Stimulated activated CD4-positive, alpha-beta T cell treated with anti-CD3 and anti-CD28 coated beads, Interleukin-12 subunit alpha, Interleukin-12 subunit beta, amount 100 ng/mL, for 48 hours (primary cell): ENCODE data around the gene ADD1.

Experiments used
- DNase-seq, 3 donors: peaks; one replicate each; pipeline ENCODE4 v3.0.0-alpha.2; 2020; ENCODE audit warnings: low read depth in 2 of 3, low spot score in 1 of 3

ADD1 gene, protein sequence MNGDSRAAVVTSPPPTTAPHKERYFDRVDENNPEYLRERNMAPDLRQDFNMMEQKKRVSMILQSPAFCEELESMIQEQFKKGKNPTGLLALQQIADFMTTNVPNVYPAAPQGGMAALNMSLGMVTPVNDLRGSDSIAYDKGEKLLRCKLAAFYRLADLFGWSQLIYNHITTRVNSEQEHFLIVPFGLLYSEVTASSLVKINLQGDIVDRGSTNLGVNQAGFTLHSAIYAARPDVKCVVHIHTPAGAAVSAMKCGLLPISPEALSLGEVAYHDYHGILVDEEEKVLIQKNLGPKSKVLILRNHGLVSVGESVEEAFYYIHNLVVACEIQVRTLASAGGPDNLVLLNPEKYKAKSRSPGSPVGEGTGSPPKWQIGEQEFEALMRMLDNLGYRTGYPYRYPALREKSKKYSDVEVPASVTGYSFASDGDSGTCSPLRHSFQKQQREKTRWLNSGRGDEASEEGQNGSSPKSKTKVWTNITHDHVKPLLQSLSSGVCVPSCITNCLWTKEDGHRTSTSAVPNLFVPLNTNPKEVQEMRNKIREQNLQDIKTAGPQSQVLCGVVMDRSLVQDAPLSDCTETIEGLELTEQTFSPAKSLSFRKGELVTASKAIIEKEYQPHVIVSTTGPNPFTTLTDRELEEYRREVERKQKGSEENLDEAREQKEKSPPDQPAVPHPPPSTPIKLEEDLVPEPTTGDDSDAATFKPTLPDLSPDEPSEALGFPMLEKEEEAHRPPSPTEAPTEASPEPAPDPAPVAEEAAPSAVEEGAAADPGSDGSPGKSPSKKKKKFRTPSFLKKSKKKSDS

DNA sequence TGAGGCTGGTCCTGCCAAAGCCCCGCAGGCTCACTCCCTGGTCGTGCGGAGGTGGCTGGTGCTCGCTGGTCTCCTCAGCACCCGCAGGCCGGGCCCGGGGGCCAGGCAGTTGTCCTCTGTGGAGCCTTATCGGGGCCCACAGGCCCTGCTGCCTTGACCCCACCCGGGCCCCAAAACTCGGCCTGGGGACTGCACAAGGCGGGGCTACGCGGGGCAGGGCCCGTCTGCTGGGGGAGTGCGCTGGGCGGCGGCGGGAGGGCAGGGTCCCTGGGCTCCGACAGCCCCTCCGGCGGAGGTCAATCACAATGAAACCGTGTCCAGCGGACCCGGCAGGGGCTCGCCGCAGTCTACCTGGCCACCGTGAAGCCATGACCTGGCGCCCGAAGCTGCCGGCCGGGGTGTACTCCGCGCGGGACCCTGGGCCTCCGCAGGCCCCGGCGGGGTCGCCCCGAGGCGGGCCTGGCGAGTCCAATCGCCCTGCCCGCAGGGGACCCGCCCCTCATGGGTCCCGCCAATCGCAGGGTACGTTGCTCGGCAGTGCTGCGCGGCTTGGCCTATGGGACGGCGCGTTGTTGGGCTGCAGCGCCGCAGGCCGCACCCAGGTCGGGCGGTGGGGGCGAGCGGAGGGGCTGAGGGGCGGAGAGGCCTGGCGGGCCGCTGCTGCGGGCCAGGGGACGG is at the start of gene ADD1:
ADD1 (plus strand) TSS at position 582 of the 678 bp plus-strand sequence. CDS start 32,072 bp downstream, outside the sequence.
- DNase-seq: peak; percentile 87 to 99 (median 92)

DNA sequence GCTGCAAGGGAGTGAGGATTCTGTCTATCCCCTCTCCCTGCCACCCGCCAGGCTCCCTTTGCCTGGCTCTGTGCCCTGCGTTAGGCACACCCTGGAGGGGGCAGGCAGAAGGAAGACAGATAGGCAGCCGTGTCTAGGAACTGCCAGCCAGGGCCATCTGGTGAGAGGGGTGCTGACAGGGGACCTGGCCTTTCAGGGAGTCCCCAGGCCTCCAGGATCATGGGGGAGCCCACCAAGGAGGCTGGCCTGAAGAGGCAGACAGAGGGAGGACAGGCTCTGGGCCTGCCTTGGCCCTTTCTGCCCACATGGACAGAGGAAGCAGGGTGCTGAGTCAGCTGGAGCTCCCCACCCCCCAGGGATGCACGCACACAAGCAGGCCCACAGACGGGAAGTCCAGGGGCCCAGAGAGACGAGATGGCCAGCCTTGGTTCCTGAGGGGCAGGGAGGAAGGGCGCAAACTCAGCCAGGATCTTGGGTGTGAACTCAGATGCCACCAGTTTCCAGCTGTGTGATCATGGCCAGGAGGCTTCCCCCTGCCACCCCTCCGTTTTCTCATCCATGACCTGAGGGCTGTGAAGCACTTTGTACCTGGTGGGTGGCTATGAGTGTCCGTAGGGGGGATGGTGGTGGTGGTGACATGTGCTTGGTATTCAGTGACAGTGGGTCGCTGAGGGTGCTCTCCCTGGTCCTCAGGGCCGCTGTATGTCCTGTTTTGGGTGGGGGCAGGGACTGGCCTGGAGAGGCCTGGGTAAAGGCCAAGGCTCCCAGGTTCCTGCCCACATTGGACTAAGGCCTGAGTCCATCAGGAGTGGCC is 49.0 kb upstream of the ADD1 start:
- DNase-seq: no peak

DNA sequence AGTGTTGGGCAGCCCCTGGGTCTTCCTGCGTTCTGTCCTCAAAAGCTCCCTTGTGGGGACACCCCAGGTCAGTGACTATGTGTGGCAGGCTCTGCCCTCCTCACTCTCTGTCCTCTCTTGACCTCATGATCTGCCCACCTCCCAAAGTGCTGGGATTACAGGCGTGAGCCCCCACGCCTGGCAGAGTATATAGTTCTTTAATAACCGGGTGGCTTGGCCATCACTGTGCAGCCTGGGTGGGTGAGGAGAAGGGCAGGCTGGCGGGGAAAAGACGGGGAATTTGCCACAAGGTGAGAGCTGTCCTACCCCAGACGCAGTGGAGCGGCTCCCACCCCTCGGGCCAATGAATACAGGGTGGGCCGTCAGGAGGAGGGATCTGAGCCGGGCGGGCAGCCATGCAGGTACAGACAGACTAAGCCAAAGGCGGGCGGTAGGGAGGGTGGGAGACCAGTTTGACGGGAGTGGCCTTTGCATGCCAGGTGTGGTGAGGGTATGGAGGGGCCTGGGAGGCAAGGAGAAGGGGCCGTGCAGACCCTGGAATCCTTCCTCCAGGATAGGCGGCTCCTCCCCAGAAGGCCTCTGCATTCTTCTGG is 48.2 kb upstream of the ADD1 start:
- no peak for DNase-seq

DNA sequence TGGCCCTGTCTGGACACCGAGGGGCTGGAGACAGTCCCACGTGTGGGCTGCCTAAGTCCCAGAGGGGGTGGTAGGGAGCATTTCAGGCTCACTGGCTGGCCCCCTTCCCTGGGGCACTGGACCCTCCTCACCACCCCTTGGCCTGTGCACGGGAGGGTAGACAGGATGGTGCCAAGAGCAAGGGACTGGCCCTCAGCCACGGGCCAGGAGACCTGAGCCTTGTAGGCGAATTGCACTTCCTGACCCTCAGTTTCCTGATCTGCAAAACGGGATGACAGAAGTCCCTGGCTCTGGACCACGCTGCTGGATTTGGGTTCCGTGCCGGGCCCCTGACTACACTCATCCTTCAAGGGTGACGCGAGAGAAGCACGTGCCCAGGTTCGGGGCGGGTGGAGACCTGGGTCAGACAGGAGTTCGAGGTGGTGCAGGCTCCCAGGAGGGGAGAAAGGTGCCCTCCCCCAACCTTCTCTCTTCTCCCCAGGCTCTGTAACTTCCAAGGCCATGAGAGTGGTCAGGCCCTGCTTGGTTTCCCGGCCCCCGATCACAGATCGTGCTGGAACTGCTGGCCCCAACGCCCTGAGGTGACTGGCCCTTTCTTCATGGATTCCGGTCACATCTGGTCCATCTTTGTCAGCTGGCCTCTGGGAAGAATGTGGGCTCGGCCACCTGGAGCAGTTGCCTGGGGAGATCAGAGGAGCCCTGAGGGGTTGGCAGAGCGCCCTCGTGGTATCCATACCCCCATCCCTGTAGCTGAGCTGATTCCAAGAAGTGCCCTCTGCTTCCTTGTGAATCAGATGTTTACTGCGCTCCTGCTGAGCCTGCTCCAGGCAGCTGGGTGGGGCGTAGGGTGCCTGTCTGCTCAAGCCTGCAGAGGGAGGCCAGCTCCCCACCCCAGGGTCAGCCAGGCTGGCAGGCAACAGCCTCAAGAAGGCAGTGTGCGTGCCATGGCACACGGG is 47.5 kb upstream of the ADD1 start:
- DNase-seq: no peak

DNA sequence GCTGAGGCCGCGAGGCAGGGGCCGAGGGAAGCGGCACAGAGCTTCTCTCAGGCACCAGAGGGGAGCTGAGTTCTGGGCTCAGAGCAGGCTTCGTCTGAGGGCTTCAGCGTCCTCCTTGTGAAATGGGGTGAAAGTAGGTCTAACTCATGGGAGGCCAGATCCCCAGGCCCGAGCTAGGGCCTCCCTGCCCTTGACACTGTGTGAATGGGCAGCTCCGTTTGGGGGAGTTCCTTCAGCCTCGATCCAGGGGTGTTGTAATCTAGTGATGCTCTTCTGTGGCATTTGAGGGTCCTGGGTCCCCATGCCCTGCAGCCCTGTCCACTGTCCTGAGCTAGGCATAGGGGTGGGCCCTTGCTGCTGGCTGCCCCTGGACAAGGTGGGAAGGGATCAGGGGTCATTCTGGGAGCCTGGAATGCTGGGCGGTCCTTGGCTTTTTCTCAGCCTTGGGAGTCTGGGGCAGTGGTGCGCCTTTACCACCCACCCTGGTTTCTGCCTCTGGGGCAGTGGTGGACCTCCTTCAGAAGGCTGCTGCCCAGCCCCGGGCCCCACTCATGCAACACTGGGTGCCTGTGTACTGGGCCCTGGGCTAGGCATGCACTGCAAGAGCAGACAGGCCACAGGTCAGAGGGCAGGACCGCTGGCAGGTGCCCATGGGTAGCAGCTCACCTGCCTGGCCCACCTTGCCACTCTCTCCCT is 46.6 kb upstream of the ADD1 start:
- no peak for DNase-seq

DNA sequence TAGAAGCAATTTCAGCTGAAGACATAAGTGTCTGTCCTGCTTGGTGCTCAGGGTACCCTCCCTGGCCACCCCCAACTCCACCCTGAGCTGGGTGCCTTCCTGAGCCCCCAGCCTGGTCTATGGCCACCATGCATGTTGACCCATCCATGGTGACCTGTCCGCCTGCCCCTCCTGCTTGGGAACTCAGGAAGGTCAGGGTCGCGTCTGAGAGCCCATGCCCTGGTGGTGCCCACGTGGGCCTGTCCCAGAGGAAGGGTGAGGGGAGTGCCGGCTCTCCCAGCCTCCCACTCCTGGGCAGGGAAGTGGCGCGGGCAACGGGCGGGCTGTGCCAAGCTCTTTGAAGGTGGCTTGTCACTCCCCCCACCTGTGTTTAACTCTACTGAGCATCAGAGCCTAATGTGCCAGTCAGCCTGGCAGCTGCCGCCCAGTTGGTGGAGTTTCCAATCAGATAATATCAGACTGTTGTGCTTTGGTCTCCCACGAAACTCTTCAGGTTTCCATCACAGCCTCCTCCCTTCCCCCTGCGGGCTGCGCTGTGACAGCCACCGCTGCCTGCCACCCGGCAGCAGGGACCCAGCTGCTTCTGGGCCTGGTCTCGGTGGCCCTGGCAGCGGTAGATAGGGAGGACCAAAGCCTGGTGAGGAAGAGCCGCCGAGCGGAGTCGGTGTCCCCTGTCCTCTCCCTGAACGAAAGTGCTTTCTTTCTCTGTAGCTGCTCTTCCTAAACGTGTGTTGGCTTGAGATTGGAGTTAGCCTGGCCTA is 45.9 kb upstream of the ADD1 start:
- DNase-seq: peak in 1 of 3 donors; percentile 57

DNA sequence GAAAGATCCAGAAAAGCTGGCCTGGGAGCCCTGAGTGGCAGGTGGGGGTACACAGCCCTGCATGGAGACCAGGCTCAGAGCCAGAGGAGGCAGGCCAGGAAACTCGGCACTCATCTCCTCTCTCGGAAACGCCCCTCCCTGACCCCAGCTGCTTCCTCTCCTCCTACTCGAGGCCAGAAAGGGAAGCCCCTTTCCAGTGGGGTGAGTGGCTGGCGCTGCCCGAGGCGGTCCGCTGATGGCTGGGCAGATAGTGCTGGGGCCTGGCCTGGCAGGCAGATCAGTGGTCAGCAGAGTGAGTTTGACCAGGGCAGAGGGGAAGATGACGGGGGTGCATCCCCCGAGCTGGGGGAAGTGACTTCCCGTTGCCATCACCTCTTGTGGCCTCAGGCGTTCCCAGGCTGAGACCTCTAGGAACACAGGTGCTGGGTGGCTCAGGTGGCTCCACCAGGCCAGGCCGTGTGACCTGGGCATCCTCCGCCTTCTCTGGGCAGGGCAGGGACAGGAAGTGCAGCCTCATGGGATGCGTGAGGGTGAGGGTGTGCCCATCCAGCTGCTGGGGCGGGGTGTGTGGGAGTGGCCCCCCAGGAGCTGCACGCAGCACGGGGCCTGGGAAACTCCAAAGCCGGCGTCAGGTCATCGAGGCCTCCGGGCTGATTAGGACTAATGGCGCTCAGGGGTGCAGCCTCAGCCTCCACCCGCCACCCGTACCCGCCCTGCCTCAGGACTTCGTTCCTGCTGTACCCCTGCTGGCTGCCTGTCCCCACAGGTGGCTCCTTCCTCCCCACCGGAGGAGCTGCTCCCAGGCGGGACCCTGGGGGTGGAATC is 45.0 kb upstream of the ADD1 start:
- DNase-seq: no peak

DNA sequence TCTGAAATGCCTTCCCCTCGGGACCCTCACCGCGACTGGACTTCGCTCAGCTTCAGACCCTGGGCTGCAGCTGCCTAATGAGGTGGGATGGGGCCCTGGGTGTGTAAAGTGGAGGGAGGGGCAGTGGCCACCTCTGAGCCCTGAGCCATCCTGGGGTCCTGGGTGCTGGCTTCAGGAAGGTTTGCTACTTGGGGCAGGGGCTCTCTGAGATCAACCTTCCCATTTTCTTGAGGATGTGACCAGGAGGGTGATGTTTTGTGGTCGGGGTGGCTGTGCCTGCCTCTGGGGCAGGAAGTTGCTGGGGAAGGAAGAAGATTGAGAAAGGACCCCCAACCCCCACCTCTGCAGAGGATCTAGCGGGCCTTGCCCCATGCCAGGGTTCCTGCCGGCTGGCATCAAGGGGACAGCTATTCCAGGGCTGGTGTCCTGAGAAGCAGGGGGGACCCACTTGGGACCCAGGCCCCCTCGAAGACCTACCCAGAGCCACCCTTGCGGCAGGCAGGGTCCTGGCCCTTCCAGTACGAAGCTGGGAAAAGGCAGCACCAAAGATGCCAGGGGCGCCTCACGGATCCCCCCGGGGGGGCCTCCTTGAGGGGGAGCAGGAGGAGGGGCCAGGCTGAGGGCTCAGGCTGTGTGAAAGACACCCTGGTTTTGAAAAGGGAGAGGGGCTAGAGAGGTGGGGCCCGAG is 44.3 kb upstream of the ADD1 start:
- DNase-seq: no peak

DNA sequence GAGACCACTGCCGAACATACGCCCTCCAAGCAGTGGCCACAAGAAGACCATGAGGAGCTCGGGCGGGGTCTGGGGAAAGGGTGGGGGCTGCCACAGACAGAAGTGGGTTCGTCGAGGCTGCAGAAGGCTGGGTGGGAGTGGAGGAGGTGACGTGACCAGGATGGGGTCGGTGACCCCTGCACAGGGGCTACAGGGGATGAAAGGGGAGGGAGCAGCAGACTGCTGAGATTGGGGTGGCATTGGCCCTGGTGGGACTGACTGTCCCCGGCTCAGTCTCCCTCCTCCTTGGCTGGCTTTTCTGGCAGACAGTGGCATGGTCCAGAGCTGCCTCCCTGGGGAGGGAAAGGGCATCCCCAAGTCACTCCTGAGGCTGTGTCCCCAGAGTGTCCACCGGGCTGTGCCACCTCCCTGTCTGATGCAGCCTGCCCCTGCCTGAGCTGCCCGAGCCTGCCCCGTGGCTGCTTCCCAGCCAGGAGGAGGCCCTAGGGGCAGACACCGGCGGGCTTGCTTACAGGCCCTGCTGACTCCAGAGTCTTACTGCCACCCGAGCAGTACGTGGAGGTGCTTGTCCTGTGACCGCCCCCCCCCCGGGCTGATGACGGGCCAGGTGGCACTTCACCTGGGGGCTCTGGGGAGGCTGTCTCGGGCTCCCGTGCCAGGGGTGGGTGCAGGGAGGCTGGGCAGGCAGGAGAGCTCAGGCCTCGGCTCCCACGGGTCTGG is 43.5 kb upstream of the ADD1 start:
- no peak for DNase-seq

DNA sequence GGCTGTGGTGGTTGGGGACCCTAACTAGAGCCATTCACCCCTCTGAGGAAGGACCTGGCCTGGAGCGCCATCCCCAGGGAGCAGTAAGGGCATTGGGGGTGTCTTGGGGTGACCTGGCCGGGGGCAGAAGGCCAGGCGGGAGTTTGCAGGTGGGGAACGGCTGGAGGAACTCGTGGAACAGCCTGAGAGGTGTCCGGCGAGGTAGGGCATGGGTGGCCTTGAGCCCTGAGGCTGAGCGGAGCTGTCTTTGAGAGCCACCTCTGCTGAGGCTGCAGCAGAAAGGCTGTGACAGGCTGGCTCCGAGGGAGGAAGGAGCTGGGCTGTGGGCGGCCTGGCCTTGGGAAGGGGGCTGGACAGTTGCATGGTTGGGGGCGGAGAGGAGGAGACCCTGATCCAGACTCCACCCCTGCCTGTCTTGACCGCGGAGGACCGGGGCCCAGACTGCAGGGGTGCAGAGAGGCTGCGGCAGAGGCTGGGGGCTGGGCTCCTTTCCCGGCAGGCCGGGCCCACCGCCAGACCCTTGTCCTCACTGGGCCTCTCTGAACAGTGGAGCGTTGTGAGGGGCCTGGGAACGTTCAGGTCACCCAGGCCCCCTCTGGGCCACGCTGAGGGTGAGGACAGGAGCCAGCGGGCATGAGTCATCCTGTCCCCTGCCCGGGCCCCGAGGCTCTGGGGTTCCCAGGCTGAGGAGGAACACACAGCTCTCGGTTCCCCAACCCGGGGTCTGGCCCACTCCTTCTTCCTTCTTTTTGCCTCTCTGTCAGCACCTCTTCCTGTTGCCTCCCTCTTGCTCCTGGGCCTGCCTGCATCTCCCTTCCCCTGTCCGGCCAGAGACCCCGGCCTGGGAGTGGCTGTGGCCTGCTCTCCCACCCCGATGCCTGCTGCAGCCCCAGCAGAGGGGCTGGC is 42.7 kb upstream of the ADD1 start:
- no peak for DNase-seq

DNA sequence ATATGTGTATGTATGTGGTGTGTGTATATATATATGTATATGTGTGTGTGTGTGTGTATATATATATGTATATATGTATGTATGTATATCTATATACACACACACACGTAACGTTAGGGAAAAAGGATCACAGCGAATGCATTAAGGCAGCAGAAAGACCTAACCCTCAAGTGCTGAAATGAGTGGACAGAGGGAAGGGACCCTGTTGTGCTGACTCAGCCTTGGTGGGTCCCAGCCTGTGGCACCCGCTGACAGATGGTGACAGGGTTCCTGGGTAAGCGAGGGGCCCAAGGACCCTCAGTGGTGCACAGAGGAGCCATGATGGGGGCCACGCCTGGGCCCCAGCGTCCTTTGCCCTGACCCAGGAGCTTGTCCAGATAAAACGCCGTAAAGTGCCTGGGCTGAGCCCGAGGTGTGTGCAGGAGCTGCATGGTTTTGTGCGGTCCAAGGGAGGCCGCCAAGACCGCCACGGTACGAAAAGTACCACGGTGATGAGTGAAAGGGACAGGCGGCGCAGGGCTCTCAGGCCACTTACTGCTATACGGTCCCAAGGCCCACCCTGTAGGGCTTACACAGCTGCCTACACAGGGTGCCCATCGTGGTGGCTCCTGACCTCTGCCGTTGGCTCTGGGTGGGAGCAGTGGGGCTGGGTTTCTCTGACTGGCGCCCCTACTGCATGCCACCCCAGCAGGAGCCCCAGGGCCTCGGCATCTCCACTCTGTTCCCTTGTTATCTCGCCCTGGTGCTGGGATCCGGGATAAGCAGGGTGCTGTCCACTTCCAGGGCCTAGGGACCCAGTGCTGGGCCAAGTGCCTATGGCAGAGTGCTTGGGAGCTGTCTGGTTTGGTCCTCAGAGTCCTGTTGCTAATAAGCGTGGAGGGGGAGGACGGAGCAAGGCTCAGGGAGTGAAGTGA is 40.8 kb upstream of the ADD1 start:
- DNase-seq: no peak

DNA sequence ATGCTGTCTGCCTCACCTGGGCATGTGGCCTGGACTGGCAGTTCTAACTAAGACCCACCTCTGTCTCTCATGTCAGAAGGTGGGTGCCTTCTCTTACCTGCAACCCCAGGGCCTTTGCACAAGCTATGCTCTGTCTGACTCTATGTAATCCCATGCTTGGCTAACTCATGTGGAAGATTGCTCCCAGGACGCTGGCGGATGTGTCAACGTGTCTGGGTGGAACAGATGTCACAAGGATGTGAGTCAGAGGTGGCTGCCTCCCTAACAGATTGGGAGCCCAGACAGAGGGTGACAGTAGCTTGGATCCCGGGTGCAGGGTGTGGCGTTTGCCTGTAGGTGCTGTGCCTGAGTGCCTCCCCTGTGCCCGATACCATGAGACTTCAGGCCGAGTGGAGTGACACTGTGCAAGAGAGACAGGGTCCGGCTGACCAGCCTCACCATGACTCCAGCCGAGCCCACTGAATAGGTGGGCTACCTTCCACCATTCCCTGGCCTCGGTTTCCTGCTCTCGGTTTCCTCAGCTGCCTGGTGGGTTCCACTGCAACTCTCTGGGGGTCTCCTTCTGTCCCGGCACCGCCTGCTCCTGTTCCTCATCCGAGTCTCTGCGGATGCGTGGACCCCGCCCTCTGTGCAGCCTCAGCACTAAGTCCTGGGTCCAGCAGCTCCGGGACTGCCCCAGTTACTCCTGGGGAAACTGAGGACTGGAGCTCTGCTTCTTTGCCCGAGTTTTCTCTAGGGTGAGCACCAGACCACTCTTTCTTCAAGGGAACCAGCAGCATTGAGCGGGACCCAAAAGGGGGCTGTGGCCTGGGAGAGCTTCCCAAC is 39.8 kb upstream of the ADD1 start:
- no peak for DNase-seq

DNA sequence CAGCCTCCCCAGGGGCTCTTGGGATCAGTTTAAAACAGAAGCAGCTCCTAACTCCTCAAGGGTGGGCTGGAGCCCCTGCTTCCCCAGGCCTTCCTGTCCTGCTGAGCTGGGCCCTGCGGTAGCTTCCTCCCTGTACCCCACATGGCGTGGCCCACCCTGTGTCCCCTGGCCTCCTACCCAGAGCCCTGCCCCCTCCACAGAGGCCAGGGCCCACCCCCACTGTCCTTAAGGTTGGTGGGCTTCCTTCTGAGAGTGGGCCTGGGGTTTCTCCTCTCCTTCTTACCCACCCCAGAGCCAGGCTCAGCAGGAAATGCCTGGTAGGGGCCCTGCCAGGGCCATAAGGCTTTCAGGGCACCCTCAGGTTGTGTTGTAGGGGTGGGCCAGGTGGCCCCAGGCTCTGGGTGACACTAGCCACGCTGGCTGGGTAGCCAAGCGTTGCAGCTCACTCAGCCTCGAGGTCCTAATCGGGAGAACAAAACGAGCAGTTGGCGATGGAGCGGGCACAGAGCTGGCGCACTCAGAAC is 39.1 kb upstream of the ADD1 start:
- no peak for DNase-seq
